Lower leg skin (tissue), 3 donors: ENCODE results near the gene FTO.

Experiments used
- CTCF ChIP-seq, 3 donors: fragments of 450-650 bp; IDR thresholded peaks; one replicate each; pipeline ENCODE4 v1.5.1; 2016; ENCODE audit warnings: antibody characterized with exemption in 3 of 3, mild to moderate bottlenecking in 3 of 3, moderate library complexity in 2 of 3
- POLR2A ChIP-seq, 2 donors: fragments of 450-650 bp; IDR thresholded peaks; one replicate each; pipeline ENCODE4 v1.6.1; 2016 to 2017; ENCODE audit warnings: antibody characterized with exemption in 2 of 2, mild to moderate bottlenecking in 1 of 2, moderate library complexity in 1 of 2

GRCh38 chr16:53769787-53770186 lies 65.8 kb downstream of the FTO start:
- TF ChIP-seq CTCF (IDR thresholded peaks at IDR 0.05) (no peak), POLR2A (IDR thresholded peaks at IDR 0.05) (no peak)
